Measurements from ENCODE around the gene RGL1. TPM values are rescaled to one million over a fixed set of nuclear protein-coding genes. Genes with fewer than 3 reads are reported as not detected.

Gene RGL1
- total RNA-seq, 1 experiment from 2014 or later, result 0.92 TPM

- Histone ChIP-seq H3K36me3 (ENCODE audit: control insufficient read depth, insufficient read depth, low read length) (no peaks in the 10 kb centered on the region), H3K4me3 (ENCODE audit: low read depth in 2 of 2, low read length in 2 of 2) (no peak overlapping the region), H3K27ac (ENCODE audit: low read length) (no peak overlapping the region), H3K9me3 (ENCODE audit: control insufficient read depth, insufficient read depth, low read depth, low read length) (no peaks in the 10 kb centered on the region), H3K4me1 (ENCODE audit: control insufficient read depth, insufficient read depth, low read length) (no peaks in the 10 kb centered on the region), H3K27me3 (ENCODE audit: control insufficient read depth, insufficient read depth, low read length) (no peaks in the 10 kb centered on the region)
- BruUV-seq (replicated peaks), result no TSS peak
- ATAC-seq, result no peak
- in situ Hi-C loops (cut with HindIII; ENCODE audit: low pct_unique_long_range_greater_than_20kb, low sequenced_read_pairs), result no loop called here
- no peak for TF ChIP-seq TCF7L2 (IDR thresholded peaks at IDR 0.05; ENCODE audit: low read depth, low read length)
- TF ChIP-seq SIN3A (IDR thresholded peaks at IDR 0.05; ENCODE audit: borderline replicate concordance, insufficient read depth, low read depth, low read length), result no peak
- no peak for TF ChIP-seq POLR2AphosphoS5 (IDR thresholded peaks at IDR 0.05; ENCODE audit: low read depth, low read length)
- no peak for TF ChIP-seq REST (IDR thresholded peaks at IDR 0.05; ENCODE audit: insufficient read depth in 1 of 2, low read depth in 2 of 2, low read length in 1 of 2)
- TF ChIP-seq CTCF (IDR thresholded peaks at IDR 0.05), result no peak
- POLR2A ChIA-PET, result no interaction called here
- CTCF ChIA-PET, result no interaction called here
- DNase-seq (ENCODE audit: low read depth, low spot score), result no peak
- intact Hi-C loops (cut with micrococcal nuclease; ENCODE audit: unreplicated experiment), result no loop called here
Measured at GRCh38 chr1:183896466-183897048, 91.6 kb downstream of the RGL1 start.

GRCh38 chr1:183898001-183898396 lies 93.1 kb downstream of the RGL1 start:
- ChIA-PET CTCF (no interaction called here), POLR2A (no interaction called here)
- Histone ChIP-seq H3K36me3 (ENCODE audit: control insufficient read depth, insufficient read depth, low read length) (no peaks in the 10 kb centered on the region), H3K4me1 (ENCODE audit: control insufficient read depth, insufficient read depth, low read length) (no peaks in the 10 kb centered on the region), H3K4me3 (ENCODE audit: low read depth in 2 of 2, low read length in 2 of 2) (no peak overlapping the region), H3K27me3 (ENCODE audit: control insufficient read depth, insufficient read depth, low read length) (no peaks in the 10 kb centered on the region; the same call in 1 of the 2 replicates), H3K9me3 (ENCODE audit: control insufficient read depth, insufficient read depth, low read depth, low read length) (no peaks in the 10 kb centered on the region), H3K27ac (ENCODE audit: low read length) (no peak overlapping the region)
- intact Hi-C loops (cut with micrococcal nuclease; ENCODE audit: unreplicated experiment) (no loop called here), in situ Hi-C loops (cut with HindIII; ENCODE audit: low pct_unique_long_range_greater_than_20kb, low sequenced_read_pairs) (no loop called here)
- DNase-seq (ENCODE audit: low read depth, low spot score) (no peak), ATAC-seq (no peak)
- BruUV-seq (replicated peaks), result no TSS peak
- TF ChIP-seq CTCF (IDR thresholded peaks at IDR 0.05) (no peak), POLR2AphosphoS5 (IDR thresholded peaks at IDR 0.05; ENCODE audit: low read depth, low read length) (no peak), TCF7L2 (IDR thresholded peaks at IDR 0.05; ENCODE audit: low read depth, low read length) (no peak), SIN3A (IDR thresholded peaks at IDR 0.05; ENCODE audit: borderline replicate concordance, insufficient read depth, low read depth, low read length) (no peak), REST (IDR thresholded peaks at IDR 0.05; ENCODE audit: insufficient read depth in 1 of 2, low read depth in 2 of 2, low read length in 1 of 2) (no peak)
